ENCODE measurements around the gene HBB. TPM values are rescaled to one million over a fixed set of nuclear protein-coding genes. Genes with fewer than 3 reads are reported as not detected.
"Not testable (repeated sequence)": the region's sequence is repeated elsewhere in the genome, so short reads cannot be mapped to it uniquely, and the experiment has no call there.

Gene HBB
- 60.1 TPM for polyA plus RNA-seq

GRCh38 chr11:5226732-5227310 lies at the start of gene HBB:
HBB (minus strand) TSS chr11:5227071; CDS start chr11:5227021, 50 bp downstream.
- no peak within 1 kb of the TSS for H3K4me3 Mint-ChIP-seq
- no peaks in the 10 kb centered on the region for H3K4me1 Mint-ChIP-seq
- H3K27me3 Mint-ChIP-seq: peaks cover 2% of the 10 kb centered on the region
- no peaks in the 10 kb centered on the region for H3K9me3 Mint-ChIP-seq
- H3K36me3 Mint-ChIP-seq: no peaks in the 10 kb centered on the region
- H3K27ac Mint-ChIP-seq: no peak within 1 kb of the TSS

- Mint-ChIP-seq H3K4me3 (no peak overlapping the region), H3K27me3 (no peaks in the 10 kb centered on the region), H3K4me1 (no peaks in the 10 kb centered on the region), H3K9me3 (peaks cover 0 to 1% (median 0%) of the 10 kb centered on the region in 3 donors), H3K27ac (no peak overlapping the region), H3K36me3 (no peaks in the 10 kb centered on the region)
These were observed 48.7 kb upstream of the HBB start for GRCh38 chr11:5275369-5276110.

- Mint-ChIP-seq H3K9me3 (peaks cover 0 to 1% (median 0%) of the 10 kb centered on the region in 3 donors), H3K27ac (no peak overlapping the region), H3K4me1 (no peaks in the 10 kb centered on the region), H3K4me3 (no peak overlapping the region), H3K27me3 (no peaks in the 10 kb centered on the region), H3K36me3 (no peaks in the 10 kb centered on the region)
These were observed 47.5 kb upstream of the HBB start for GRCh38 chr11:5274395-5274794.

- Mint-ChIP-seq H3K27me3 (no peaks in the 10 kb centered on the region), H3K27ac (no peak overlapping the region), H3K4me3 (no peak overlapping the region), H3K4me1 (no peaks in the 10 kb centered on the region), H3K9me3 (peaks cover 0 to 1% (median 0%) of the 10 kb centered on the region in 3 donors), H3K36me3 (no peaks in the 10 kb centered on the region)
These were observed 45.6 kb upstream of the HBB start for GRCh38 chr11:5272395-5273017.

GRCh38 chr11:5269715-5270147 lies 42.9 kb upstream of the HBB start, which contains the start of gene HBE1:
HBE1 (minus strand) TSS chr11:5269945; CDS start chr11:5269890, 55 bp downstream.
- H3K36me3 Mint-ChIP-seq: no peaks in the 10 kb centered on the region
- H3K9me3 Mint-ChIP-seq: no peaks in the 10 kb centered on the region

GRCh38 chr11:5267033-5267563 lies 40.2 kb upstream of the HBB start:
- Mint-ChIP-seq H3K27me3 (no peaks in the 10 kb centered on the region), H3K9me3 (no peaks in the 10 kb centered on the region)

More at GRCh38 chr11:5269715-5270147, 42.9 kb upstream of the HBB start, which contains the start of gene HBE1:
- Mint-ChIP-seq H3K27ac (no peak within 1 kb of the TSS), H3K27me3 (no peaks in the 10 kb centered on the region), H3K4me1 (no peaks in the 10 kb centered on the region), H3K4me3 (no peak within 1 kb of the TSS)

GRCh38 chr11:5266609-5267008 lies 39.7 kb upstream of the HBB start:
- H3K27me3 Mint-ChIP-seq: no peaks in the 10 kb centered on the region
- H3K36me3 Mint-ChIP-seq: no peaks in the 10 kb centered on the region
- H3K4me3 Mint-ChIP-seq: no peak overlapping the region
- H3K27ac Mint-ChIP-seq: no peak overlapping the region
- H3K4me1 Mint-ChIP-seq: no peaks in the 10 kb centered on the region
- H3K9me3 Mint-ChIP-seq: no peaks in the 10 kb centered on the region

More at GRCh38 chr11:5267033-5267563, 40.2 kb upstream of the HBB start:
- peak overlapping the region in 1 of 3 donors; percentile 39 for H3K27ac Mint-ChIP-seq
- no peaks in the 10 kb centered on the region for H3K4me1 Mint-ChIP-seq
- H3K4me3 Mint-ChIP-seq: no peak overlapping the region
- H3K36me3 Mint-ChIP-seq: no peaks in the 10 kb centered on the region

- Mint-ChIP-seq H3K36me3 (no peaks in the 10 kb centered on the region), H3K27me3 (no peaks in the 10 kb centered on the region), H3K4me1 (no peaks in the 10 kb centered on the region), H3K4me3 (no peak overlapping the region), H3K9me3 (peaks cover 0 to 5% (median 3%) of the 10 kb centered on the region in 3 donors), H3K27ac (no peak overlapping the region)
These were observed 39.0 kb upstream of the HBB start for GRCh38 chr11:5265832-5266231.

GRCh38 chr11:5258543-5259262 lies 31.8 kb upstream of the HBB start:
- Mint-ChIP-seq H3K4me3 (no peak overlapping the region), H3K27me3 (peaks cover 1% of the 10 kb centered on the region), H3K36me3 (no peaks in the 10 kb centered on the region), H3K27ac (no peak overlapping the region), H3K9me3 (peaks cover 2 to 7% (median 3%) of the 10 kb centered on the region in 3 donors), H3K4me1 (no peaks in the 10 kb centered on the region)

GRCh38 chr11:5257296-5257695 lies 30.4 kb upstream of the HBB start:
- Mint-ChIP-seq H3K27ac (no peak overlapping the region), H3K27me3 (peaks cover 1% of the 10 kb centered on the region), H3K4me3 (no peak overlapping the region), H3K4me1 (no peaks in the 10 kb centered on the region), H3K36me3 (no peaks in the 10 kb centered on the region), H3K9me3 (peaks cover 2 to 7% (median 3%) of the 10 kb centered on the region in 3 donors)

GRCh38 chr11:5254646-5255413 lies 28.0 kb upstream of the HBB start, which contains the start of gene HBG2:
HBG2 (minus strand) TSS chr11:5254781; CDS start chr11:5254728, 53 bp downstream.
- peak within 1 kb of the TSS in 1 of 4 donors; percentile 26 for H3K4me3 Mint-ChIP-seq
- not testable (repeated sequence) for H3K36me3 Mint-ChIP-seq, H3K27ac Mint-ChIP-seq, H3K4me1 Mint-ChIP-seq, H3K27me3 Mint-ChIP-seq, H3K9me3 Mint-ChIP-seq

GRCh38 chr11:5254023-5254422 lies 27.2 kb upstream of the HBB start:
- not testable (repeated sequence) for H3K9me3 Mint-ChIP-seq, H3K36me3 Mint-ChIP-seq, H3K4me1 Mint-ChIP-seq, H3K27me3 Mint-ChIP-seq, H3K4me3 Mint-ChIP-seq, H3K27ac Mint-ChIP-seq

- not testable (repeated sequence) for H3K9me3 Mint-ChIP-seq, H3K4me3 Mint-ChIP-seq, H3K27ac Mint-ChIP-seq, H3K27me3 Mint-ChIP-seq, H3K4me1 Mint-ChIP-seq, H3K36me3 Mint-ChIP-seq
These were observed 26.6 kb upstream of the HBB start for GRCh38 chr11:5253440-5253839.

GRCh38 chr11:5252919-5253265 lies 26.0 kb upstream of the HBB start:
- Mint-ChIP-seq H3K9me3 (no peaks in the 10 kb centered on the region), H3K36me3 (no peaks in the 10 kb centered on the region), H3K4me1 (no peaks in the 10 kb centered on the region), H3K27ac (no peak overlapping the region), H3K27me3 (peaks cover 2% of the 10 kb centered on the region), H3K4me3 (no peak overlapping the region)

Measured in IgD-negative memory B cell (primary cell).